H1 (cell line): ENCODE measurements around the gene SCP2. TPM values are rescaled to one million over a fixed set of nuclear protein-coding genes. Genes with fewer than 3 reads are reported as not detected.

Source experiments
- RNF2 ChIP-seq: fragments of 200-900, 300-1000 bp; sonication (generic); IDR thresholded peaks from 2 replicates; pipeline ENCODE4 v1.7.1; 2016; ENCODE audit warnings: borderline replicate concordance, low read depth, mild to moderate bottlenecking, antibody characterized with exemption, low read length; ENCODE audit not compliant: poor library complexity, severe bottlenecking; ENCODE audit errors: missing control alignments
- polyA plus RNA-seq, 7 experiments: library from polyadenylated mRNA; depleted of rRNA in 3 of 7; stranded (reverse) in 5 of 7; unstranded in 2 of 7; fragments of >200 nt in 5 of 7; fragments of 200-250 nt in 2 of 7; gene quantifications; 1 replicate in 5 of 7; 2 replicates in 1 of 7; 4 replicates in 1 of 7; pipeline versions ENCODE4 v1.2.1 to v1.2.3, GENCODE V29; 2011 to 2013; ENCODE audit warnings: missing spikeins in 2 of 7, mixed read lengths in 2 of 7
- total RNA-seq: library from RNA; stranded (reverse); fragmentation: NEBNext Ultra II Directional; extraction: Animal tissue kit (Norgen Biotek cat#: 25700); gene quantifications from 2 replicates; pipeline ENCODE4 v1.2.1, GENCODE V29; 2021

The SCP2 gene
- total and polyA plus RNA-seq, 2 of the 8 experiments (the other 6 are each of a cell fraction or from before 2014, with no cell fraction given) = 20.9 to 54.3 TPM

DNA sequence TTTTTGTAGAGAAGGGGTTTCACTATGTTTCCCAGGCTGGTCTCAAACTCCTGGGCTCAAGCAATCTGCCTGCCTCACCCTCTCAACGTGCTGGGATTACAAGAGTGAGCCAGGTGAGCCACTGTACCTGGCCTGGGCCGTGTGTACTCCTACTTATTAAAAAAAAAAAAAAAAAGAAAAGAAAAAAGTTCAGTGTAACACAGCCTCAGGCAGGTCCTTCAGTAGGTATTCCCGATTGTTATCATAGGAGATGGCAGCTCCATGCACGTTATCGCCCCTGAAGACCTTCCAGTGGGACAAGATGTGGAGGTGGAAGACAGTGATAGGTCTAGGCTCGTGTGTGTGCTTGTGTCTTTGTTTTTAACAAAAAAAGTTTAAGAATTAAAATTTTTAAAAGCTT, 8.9 kb upstream of the SCP2 start (continued):
- TF ChIP-seq RNF2 = no peak
- TF ChIP-seq, all 59 proteins: peak for 0
